K562 treated with DMSO at 1 percent for 24 hours (cell line): ENCODE data around the gene FAM229A. TPM values are rescaled to one million over a fixed set of nuclear protein-coding genes. Genes with fewer than 3 reads are reported as not detected.

Source experiments
- total RNA-seq: library from RNA; unstranded; fragments of 300-600 nt; gene quantifications from 2 replicates; pipeline ENCODE4 v1.2.3, GENCODE V29; 2022; ENCODE audit warnings: low read depth; ENCODE audit not compliant: insufficient read depth

Gene FAM229A, protein sequence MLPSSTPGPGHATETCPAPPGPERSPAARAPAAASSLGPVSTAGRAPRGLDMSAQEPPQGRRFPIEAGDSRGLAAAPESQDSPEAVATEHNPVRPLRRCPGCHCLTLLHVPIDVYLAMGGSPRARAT
- 13.8 and 16.1 TPM in 2 replicates for total RNA-seq

DNA sequence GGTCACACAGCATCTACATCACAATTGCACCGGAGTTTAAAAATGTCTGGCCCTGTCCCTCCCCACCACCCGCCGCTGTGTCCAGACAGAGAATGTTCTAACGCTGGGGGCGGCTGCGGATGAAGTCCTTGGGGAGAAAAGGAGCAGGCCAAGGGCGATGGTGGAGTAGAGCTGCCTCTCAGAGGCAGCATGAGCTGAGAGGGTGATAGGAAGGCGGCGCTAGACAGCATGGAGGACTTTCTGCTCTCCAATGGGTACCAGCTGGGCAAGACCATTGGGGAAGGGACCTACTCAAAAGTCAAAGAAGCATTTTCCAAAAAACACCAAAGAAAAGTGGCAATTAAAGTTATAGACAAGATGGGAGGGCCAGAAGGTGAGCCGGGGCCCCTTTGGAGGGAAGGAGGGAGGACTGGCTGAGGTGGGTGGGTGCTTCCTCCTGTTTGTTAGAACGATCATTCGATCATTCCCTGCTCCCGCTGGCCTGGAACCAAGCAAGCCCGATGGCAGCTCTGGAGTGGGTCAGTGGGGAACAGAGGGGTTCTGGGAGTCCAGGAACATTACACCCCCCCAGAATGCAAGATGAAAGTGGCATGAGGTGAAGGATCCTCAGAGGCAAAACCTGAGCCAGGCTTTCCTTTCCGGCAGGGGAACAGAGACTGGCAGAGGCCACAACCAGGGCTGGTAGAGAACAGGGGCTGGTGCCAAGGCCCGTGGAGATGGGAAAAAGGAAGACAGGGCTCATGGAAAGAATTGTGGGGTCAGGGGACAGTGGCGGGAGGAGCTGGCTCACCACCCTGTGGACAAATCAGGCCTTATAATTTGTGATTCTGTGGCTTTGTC, at the start of gene FAM229A, which contains the start of gene TSSK3:
Gene FAM229A (minus strand): TSS at position 12 of the 840 bp plus-strand sequence. CDS start 394 bp downstream, outside the sequence.
Gene TSSK3 (plus strand): TSS at position 66 of the 840 bp plus-strand sequence. CDS start 163 bp downstream, at position 229.

DNA sequence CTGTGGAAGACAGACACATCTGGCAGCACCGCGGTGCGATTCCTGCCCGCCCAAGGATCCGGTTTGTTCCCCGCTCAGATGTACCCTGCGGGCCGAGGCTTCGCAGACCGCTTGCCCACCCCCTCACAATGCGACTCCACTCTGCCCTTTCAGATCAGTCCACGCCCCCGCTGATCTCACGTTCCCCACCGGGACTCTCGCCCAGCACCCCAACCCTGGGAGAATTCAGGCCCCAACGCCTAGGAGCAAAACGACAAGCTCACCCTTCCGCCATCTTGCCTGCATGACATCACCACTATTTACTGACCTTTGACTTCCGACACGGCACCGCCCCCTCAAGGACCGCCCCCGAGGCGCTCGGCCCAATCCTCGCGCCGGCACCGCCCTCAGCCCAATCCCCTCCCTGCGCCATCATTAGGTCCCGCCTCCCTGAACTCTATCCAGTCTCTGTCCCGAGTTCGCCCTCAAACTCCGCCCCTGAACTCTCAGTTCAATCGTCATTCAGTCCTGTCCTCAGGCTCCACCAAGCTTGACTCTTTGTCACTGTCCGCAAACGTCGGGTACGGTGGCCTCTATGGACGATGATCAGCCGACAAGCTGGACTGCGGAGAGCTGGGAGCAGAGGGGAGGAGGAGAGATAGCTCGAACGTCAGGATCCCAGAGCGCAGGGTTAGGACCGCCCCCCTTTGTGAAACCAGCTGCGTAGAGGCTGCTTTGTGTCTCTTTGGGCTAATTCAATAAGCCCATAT, 32.0 kb upstream of the FAM229A start, which contains the start of gene BSDC1:
Gene BSDC1 (minus strand): TSS at position 301 of the 749 bp plus-strand sequence. CDS start 27 bp downstream, at position 274.

DNA sequence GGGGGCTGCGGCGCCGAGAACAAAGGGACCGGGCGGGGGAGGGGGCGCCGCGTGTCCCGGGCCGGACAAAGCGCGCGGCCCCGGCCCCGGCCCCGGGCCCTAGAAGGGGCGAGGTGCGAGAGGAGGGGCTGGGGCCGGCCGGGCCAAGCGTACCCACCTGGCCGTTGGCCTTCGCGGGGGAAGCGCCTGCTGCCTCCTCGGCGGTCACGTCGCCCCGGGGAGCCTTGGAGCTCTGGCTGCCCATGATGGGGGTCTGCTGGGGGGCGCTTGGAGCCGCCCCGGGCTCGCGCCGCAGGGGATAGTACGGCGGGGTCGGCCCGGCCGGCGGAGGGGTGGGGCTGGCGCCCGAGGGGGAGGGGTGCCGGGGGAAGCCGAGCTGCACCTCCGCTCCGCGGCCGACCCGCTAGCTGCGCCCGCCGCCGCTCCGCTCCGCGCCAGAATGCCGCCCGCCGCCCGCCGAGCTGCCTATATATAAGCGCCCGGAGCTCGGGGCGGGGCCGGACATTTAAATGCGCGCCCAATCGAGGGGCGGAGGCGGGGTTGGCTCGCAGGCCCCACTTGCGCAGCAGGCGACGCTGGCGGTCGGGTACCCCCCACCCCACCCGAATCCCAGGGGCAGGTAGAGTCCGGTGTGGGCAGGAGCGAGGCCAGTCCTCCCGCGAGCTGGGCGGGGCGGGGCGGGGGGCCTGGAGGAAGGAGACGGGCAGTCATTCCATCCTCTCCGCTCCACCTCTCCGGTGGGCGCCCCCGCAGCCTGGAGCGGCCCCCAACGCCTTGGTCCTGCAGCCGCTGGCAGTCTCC, 26.3 kb downstream of the FAM229A start, which contains the start of gene MARCKSL1:
Gene MARCKSL1 (minus strand): TSS at position 444 of the 801 bp plus-strand sequence. CDS start 200 bp downstream, at position 244.

Other genes starting within 250 kb of the FAM229A start
- 43.3 and 43.8 TPM in 2 replicates for gene TXLNA, start 182.8 kb downstream of the FAM229A start, total RNA-seq
- gene CCDC28B, start 161.9 kb downstream of the FAM229A start, total RNA-seq: 39.0 and 39.9 TPM in 2 replicates
- 5.7 and 6.1 TPM in 2 replicates for gene IQCC, start 156.8 kb downstream of the FAM229A start, total RNA-seq
- not detected in 2 replicates for gene DCDC2B, start 153.4 kb downstream of the FAM229A start, total RNA-seq
- 11.8 and 14.2 TPM in 2 replicates for gene TMEM234, start 140.1 kb downstream of the FAM229A start, total RNA-seq
- 260 and 263 TPM in 2 replicates for gene EIF3I, start 140.1 kb downstream of the FAM229A start, total RNA-seq
- not detected in 2 replicates for gene FAM167B, start 115.3 kb downstream of the FAM229A start, total RNA-seq
- not detected in 2 replicates for gene LCK, start 111.2 kb downstream of the FAM229A start, total RNA-seq
- gene HDAC1, start 70.4 kb downstream of the FAM229A start, total RNA-seq: 201 and 222 TPM in 2 replicates
- 81.0 and 81.4 TPM in 2 replicates for gene MARCKSL1, start 26.3 kb downstream of the FAM229A start, total RNA-seq
- 1.3 and 1.4 TPM in 2 replicates for gene TSSK3, start 54 bp upstream of the FAM229A start, total RNA-seq
- 59.5 and 67.9 TPM in 2 replicates for gene BSDC1, start 32.0 kb upstream of the FAM229A start, total RNA-seq
- not detected in 2 replicates for gene ZBTB8B, start 102.6 kb upstream of the FAM229A start, total RNA-seq
- 0.09 TPM in 1 of 2 replicates, not detected in the other for gene ZBTB8A, start 176.9 kb upstream of the FAM229A start, total RNA-seq